ENCODE data around the gene CARS2. TPM values are rescaled to one million over a fixed set of nuclear protein-coding genes. Genes with fewer than 3 reads are reported as not detected.

Gene CARS2
- total RNA-seq, 1 donor from 2014 or later: 73.6 TPM

GRCh38 chr13:110649551-110649950 lies 56.4 kb downstream of the CARS2 start:
- Histone ChIP-seq H3K36me3 (ENCODE audit: control insufficient read depth, insufficient read depth, low read length) (no peaks in the 10 kb centered on the region), H3K4me3 (ENCODE audit: low read depth, low read length) (no peak overlapping the region), H3K27me3 (ENCODE audit: control insufficient read depth, insufficient read depth, low read length) (no peaks in the 10 kb centered on the region)
- DNase-seq (ENCODE audit: low read depth): no peak
- no peak for TF ChIP-seq CTCF (IDR thresholded peaks at IDR 0.05; ENCODE audit: insufficient read depth, low read length, poor library complexity, severe bottlenecking)

- Histone ChIP-seq H3K4me3 (ENCODE audit: low read depth, low read length) (no peak overlapping the region), H3K27me3 (ENCODE audit: control insufficient read depth, insufficient read depth, low read length) (no peaks in the 10 kb centered on the region), H3K36me3 (ENCODE audit: control insufficient read depth, insufficient read depth, low read length) (no peaks in the 10 kb centered on the region)
- TF ChIP-seq CTCF (IDR thresholded peaks at IDR 0.05; ENCODE audit: insufficient read depth, low read length, poor library complexity, severe bottlenecking): no peak
- DNase-seq (ENCODE audit: low read depth): no peak
These were observed 57.0 kb downstream of the CARS2 start for GRCh38 chr13:110648848-110649421.

GRCh38 chr13:110648146-110648819 lies 57.6 kb downstream of the CARS2 start:
- H3K4me3 ChIP-seq (ENCODE audit: low read depth, low read length): no peak overlapping the region
- no peaks in the 10 kb centered on the region for H3K27me3 ChIP-seq (ENCODE audit: control insufficient read depth, insufficient read depth, low read length)
- no peak for TF ChIP-seq CTCF (IDR thresholded peaks at IDR 0.05; ENCODE audit: insufficient read depth, low read length, poor library complexity, severe bottlenecking)
- no peaks in the 10 kb centered on the region for H3K36me3 ChIP-seq (ENCODE audit: control insufficient read depth, insufficient read depth, low read length)
- no peak for DNase-seq (ENCODE audit: low read depth)

- TF ChIP-seq CTCF (IDR thresholded peaks at IDR 0.05; ENCODE audit: insufficient read depth, low read length, poor library complexity, severe bottlenecking): no peak
These were observed 58.6 kb downstream of the CARS2 start for GRCh38 chr13:110647365-110647737.

GRCh38 chr13:110646442-110647364 lies 59.2 kb downstream of the CARS2 start:
- H3K27me3 ChIP-seq (ENCODE audit: control insufficient read depth, insufficient read depth, low read length): no peaks in the 10 kb centered on the region
- H3K36me3 ChIP-seq (ENCODE audit: control insufficient read depth, insufficient read depth, low read length): no peaks in the 10 kb centered on the region
- no peak for TF ChIP-seq CTCF (IDR thresholded peaks at IDR 0.05; ENCODE audit: insufficient read depth, low read length, poor library complexity, severe bottlenecking)
- DNase-seq (ENCODE audit: low read depth): no peak
- no peak overlapping the region for H3K4me3 ChIP-seq (ENCODE audit: low read depth, low read length)

More at GRCh38 chr13:110647365-110647737, 58.6 kb downstream of the CARS2 start:
- no peak for DNase-seq (ENCODE audit: low read depth)
- no peaks in the 10 kb centered on the region for H3K36me3 ChIP-seq (ENCODE audit: control insufficient read depth, insufficient read depth, low read length)
- no peak overlapping the region for H3K4me3 ChIP-seq (ENCODE audit: low read depth, low read length)
- H3K27me3 ChIP-seq (ENCODE audit: control insufficient read depth, insufficient read depth, low read length): no peaks in the 10 kb centered on the region

Measured in kidney epithelial cell (primary cell).